Fibroblast of skin of left quadriceps (primary cell): Measurements from ENCODE around the gene SLC9A5.

Source experiments
- DNase-seq, 2 experiments: peaks; one replicate each; pipeline ENCODE4 v3.0.0-alpha.2; 2013; ENCODE audit warnings: low read depth in 2 of 2

Gene SLC9A5, protein sequence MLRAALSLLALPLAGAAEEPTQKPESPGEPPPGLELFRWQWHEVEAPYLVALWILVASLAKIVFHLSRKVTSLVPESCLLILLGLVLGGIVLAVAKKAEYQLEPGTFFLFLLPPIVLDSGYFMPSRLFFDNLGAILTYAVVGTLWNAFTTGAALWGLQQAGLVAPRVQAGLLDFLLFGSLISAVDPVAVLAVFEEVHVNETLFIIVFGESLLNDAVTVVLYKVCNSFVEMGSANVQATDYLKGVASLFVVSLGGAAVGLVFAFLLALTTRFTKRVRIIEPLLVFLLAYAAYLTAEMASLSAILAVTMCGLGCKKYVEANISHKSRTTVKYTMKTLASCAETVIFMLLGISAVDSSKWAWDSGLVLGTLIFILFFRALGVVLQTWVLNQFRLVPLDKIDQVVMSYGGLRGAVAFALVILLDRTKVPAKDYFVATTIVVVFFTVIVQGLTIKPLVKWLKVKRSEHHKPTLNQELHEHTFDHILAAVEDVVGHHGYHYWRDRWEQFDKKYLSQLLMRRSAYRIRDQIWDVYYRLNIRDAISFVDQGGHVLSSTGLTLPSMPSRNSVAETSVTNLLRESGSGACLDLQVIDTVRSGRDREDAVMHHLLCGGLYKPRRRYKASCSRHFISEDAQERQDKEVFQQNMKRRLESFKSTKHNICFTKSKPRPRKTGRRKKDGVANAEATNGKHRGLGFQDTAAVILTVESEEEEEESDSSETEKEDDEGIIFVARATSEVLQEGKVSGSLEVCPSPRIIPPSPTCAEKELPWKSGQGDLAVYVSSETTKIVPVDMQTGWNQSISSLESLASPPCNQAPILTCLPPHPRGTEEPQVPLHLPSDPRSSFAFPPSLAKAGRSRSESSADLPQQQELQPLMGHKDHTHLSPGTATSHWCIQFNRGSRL

DNA sequence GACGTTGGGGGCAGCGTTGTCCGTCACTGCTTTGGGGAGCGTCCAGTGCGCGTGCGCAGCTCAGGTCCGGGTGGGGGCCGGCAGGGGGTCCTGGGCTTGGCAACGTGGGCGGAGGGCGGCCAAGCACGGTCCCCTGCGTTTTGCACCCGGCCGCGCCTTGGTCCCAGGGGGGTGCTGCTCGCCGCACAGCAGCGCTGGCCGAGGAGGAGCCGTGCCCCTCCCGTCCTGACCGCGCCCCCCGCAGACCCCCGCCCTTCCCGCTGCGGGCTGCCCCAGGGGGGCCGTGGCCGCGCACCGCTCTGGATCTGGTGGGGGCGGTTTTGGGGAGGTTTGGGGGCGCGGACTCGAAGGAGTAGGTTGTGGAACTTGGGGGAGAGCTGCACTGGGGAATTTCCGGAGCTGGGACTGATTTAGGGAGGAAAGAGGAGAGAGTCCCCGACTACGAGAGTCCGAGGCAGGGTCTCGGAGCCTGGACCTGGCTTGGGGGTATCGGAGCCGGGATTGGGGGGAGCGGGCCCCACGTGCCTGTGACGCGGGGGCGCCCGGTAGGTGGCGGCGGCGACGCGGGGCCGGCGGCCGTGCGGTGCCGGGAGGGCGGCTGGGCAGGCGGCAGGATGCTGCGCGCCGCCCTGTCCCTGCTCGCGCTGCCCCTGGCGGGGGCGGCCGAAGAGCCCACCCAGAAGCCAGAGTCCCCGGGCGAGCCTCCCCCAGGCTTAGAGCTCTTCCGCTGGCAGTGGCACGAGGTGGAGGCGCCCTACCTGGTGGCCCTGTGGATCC is at the start of gene SLC9A5:
Gene SLC9A5 (plus strand): TSS at position 579 of the 777 bp plus-strand sequence. CDS start 36 bp downstream, at position 615.
- no peak for DNase-seq

DNA sequence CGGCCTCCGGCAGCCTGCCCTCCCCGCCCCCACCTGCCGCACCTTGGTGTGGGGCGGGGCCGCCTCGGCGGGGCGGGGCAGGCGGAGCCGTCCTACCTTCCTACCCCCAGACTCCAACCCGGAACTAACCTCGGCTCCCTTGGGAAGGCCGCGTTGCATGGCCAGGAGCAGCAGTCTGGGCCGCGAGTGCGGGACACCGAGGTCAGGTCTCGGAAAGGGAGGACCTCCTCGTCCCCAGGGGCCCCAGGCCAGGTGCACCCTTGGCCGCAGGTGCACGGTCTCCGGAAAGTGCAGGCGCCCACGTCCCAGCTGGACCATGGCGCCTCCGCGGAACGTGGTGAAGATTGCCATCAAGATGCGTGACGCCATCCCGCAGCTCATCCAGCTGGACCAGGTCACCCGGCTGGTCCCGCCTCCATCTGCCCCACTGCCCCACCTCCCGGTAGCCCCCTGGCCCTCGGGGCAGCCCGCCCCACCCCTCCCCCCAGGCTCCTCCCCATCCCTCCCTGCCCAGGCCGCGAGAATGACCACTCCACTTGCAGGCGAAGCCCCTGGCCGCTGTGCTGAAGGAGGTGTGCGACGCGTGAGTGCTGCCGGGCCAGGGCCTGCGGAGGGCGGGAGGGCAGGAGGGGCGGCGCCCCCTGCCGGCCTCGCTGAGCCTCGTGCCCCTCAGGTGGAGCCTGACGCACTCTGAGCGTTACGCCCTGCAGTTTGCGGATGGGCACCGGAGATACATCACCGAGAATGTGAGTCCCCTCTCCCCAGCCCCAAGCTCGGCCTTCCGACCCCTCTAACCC is 49.6 kb upstream of the SLC9A5 start, which contains the start of gene ELMO3:
Gene ELMO3 (plus strand): TSS at position 121 of the 797 bp plus-strand sequence. CDS start 196 bp downstream, at position 317.
- no peak for DNase-seq

- DNase-seq, result no peak
Observed at GRCh38 chr16:67199808-67200198, 49.0 kb upstream of the SLC9A5 start.

- DNase-seq, result no peak
Observed at GRCh38 chr16:67200491-67200890, 48.3 kb upstream of the SLC9A5 start.

- DNase-seq, result no peak
Observed at GRCh38 chr16:67201411-67202345, 47.1 kb upstream of the SLC9A5 start.

DNA sequence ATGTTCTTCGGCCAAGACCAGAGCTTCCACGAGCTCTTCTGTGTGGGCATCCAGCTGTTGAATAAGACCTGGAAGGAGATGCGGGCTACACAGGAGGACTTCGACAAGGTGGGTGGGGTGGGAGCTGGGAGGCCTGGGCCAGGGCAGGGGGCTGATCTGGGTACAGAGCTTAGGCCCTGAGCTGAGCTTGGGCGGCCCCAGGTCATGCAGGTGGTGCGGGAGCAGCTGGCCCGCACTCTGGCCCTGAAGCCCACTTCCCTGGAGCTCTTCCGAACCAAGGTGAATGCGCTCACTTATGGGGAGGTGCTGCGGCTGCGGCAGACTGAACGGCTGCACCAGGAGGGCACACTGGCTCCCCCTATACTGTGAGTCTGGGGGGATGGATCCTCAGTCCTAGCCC is 46.4 kb upstream of the SLC9A5 start:
- no peak for DNase-seq

- no peak for DNase-seq
Observed at GRCh38 chr16:67202956-67203493, 45.8 kb upstream of the SLC9A5 start.

DNA sequence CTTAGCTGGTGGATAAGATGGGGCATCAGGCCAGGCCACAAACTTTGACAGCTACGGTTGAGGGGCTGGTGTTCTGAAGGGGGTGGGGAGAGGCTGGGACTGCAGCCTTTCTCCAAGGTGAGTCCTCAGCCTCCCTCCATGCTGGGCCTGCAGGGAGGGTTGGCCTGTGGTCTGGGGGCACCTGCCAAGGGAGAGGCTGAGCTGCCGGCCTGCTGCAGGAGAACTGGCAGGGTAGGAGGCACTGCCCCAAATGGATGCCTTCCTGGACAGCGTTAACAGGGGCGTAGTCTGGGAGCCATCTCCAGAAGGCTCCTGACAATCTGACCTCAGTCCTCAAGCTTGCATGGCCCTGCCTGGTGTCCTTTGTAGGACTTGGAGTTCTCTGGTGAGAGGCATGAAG is 44.7 kb upstream of the SLC9A5 start:
- DNase-seq, result no peak

DNA sequence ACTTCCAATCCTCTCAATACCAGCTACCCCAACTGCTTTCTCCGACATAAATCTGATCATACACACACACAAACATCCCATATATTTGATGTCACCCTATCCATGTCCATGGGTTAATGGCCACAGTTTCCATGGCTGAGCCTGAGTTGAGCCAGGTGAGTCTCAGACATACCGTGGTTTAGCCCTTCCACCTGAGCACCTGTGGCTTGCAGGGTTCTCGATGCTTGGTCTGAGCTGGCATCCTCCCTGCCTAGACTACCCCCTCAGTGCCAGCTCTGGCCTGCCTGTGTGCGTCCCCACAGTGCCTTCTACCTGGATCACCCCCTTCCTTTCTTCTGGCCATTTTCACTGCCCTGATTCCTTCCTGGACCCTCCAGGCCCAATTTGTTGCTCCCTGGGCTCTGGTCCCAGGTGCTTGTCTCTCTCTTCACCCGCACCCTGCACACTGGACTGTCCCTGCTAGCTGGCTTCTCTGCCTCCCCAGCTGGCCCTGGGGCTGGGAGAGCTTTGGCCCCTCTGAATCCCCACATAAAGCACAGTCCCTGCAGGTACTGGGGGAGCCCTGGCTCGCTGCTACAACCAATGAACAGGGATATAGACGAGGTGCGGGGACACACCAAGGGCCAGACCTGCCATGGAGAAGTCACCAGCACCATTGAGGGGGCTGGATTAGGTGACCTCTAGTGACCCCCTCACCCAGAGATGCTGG is 42.5 kb upstream of the SLC9A5 start:
- no peak for DNase-seq

GRCh38 chr16:67206838-67207248 is 41.9 kb upstream of the SLC9A5 start:
- no peak for DNase-seq

- DNase-seq, result no peak
Observed at GRCh38 chr16:67207249-67208091, 41.3 kb upstream of the SLC9A5 start.

- no peak for DNase-seq
Observed at GRCh38 chr16:67208154-67208896, 40.5 kb upstream of the SLC9A5 start.

DNA sequence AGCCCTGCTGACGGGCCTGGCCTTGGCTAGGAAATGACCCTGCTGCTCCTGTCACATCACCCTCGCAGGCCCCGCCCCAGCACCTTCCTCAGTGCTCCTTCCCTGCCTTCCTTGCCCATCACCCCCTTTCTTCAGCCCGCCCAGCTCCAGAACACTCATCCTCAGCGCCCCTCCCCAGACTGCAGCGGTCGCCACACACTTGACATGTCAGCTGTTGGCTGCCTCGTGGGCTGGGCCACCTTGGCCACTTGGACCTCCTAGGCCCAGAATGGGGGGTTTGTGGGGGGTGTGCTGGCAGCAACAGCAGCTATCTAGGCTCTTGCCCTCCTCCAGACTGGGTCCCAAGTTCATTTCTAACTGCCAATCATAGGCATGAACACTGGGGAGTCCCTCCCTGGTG is 39.2 kb upstream of the SLC9A5 start:
- no peak for DNase-seq

- DNase-seq, result no peak
Observed at GRCh38 chr16:67210069-67210937, 38.5 kb upstream of the SLC9A5 start.

DNA sequence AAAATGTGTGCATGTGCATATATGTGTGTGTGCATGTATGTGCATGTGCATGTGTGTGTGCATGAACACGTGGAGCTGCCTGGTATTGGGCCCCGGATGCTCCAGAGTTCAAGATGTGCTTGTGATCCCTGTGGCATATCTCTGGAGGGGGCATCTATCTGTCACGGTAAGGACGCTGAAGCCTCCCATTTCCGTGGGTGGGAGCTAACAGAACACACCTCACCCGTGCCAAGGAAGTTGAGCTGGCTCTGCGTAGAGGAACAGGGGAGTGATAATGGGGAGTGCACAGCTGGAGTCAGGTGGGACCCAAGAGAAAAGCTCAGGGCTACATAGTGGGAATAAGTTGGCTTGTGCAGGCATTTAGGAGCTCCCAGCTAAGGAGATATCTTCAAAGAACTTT is 37.1 kb upstream of the SLC9A5 start:
- DNase-seq, result no peak

DNA sequence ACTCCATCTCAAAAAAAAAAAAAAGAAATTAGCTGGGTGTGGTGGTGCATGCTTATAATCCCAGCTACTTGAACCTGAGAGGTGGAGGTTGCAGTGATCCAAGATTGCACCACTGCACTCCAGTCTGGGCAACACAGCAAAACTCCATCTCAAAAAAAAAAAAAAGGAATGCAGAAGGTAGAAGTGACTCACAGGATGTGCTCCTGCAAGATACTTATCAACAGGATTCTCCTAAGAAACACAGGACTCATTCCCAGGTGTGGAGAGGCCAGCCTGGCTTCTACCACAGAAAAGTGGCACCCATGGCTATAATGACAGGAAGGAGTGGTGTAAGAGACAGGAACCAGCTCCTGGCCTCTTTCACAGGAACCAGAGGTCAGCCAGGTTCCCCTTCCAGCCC is 36.0 kb upstream of the SLC9A5 start:
- DNase-seq, result no peak
